HepG2 (cell line): Measurements from ENCODE around the gene E2F8.

Experiments
- ARNT ChIP-seq: fragments of 450-650 bp; IDR thresholded peaks from 2 replicates; pipeline ENCODE4 v1.6.1; 2017
- CTCF ChIP-seq: sonication (generic); formaldehyde crosslinking; IDR thresholded peaks from 2 replicates; pipeline ENCODE4 v1.5.0; 2020; ENCODE audit warnings: mild to moderate bottlenecking, missing genetic modification reagents, moderate library complexity
- E2F5 ChIP-seq: sonication (generic); formaldehyde crosslinking; conservative IDR thresholded peaks from 2 replicates; pipeline ENCODE4 v1.4.0; 2020; ENCODE audit warnings: missing genetic modification reagents
- JUND ChIP-seq: sonication (generic); formaldehyde crosslinking; IDR thresholded peaks from 2 replicates; pipeline ENCODE4 v1.8.0; 2022; ENCODE audit warnings: mild to moderate bottlenecking, missing genetic modification reagents
- RAD21 ChIP-seq: fragments of 450-650 bp; formaldehyde crosslinking; IDR thresholded peaks from 2 replicates; pipeline ENCODE4 v1.5.0; 2020; ENCODE audit warnings: mild to moderate bottlenecking
- ZNF354B ChIP-seq: sonication (generic); formaldehyde crosslinking; IDR thresholded peaks from 2 replicates; pipeline ENCODE4 v1.8.0; 2022; ENCODE audit warnings: mild to moderate bottlenecking, missing genetic modification reagents
- ZSCAN31 ChIP-seq: sonication (generic); formaldehyde crosslinking; IDR thresholded peaks from 2 replicates; pipeline ENCODE4 v1.5.0; 2020; ENCODE audit warnings: low read depth, mild to moderate bottlenecking, missing genetic modification reagents

GRCh38 chr11:19242179-19242932, 1.6 kb upstream of the E2F8 start:
- TF ChIP-seq CTCF (CRISPR knock-in tag) (no peak), RAD21 (CRISPR knock-in tag) (no peak), ZSCAN31 (CRISPR knock-in tag) (no peak), ZNF354B (CRISPR knock-in tag) (no peak), JUND (CRISPR knock-in tag) (no peak), ARNT (no peak), E2F5 (CRISPR knock-in tag) (no peak)
